ENCODE measurements around the gene BRSK2. TPM values are rescaled to one million over a fixed set of nuclear protein-coding genes. Genes with fewer than 3 reads are reported as not detected.

Gene BRSK2
- polyA plus RNA-seq, 1 of the 3 experiments (the other 2 are of a cell fraction), result 0.64 TPM

DNA sequence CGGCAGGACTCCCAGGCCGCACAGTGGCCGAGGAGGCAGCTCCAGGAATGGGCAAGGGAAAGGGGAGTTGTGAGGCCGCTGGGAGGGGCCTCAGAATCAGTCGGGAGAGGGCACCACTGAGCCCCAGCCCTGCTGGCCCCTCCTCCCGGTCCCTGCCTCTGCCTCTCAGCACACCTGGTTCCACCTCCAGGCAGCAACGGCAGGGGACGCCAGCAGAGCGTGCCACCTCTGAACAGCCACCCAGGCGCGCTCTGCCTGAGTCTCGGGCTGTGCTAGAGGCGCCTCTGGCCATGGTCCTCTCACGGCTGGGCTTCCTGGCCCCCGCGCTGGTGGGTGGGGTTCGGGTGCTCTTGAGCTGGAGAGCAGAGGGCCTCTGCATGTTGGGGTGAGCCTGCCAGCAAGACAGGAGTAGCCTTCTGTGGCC, 63.9 kb downstream of the BRSK2 start:
- no peak overlapping the region for H2AFZ ChIP-seq (ENCODE audit: low read depth)
- 86% methylated on average over 11 of the region's 17 CpGs for WGBS (ENCODE audit: low lambda C conversion rate)
- no peaks in the 10 kb centered on the region for H3F3A ChIP-seq (replicated peaks; ENCODE audit: insufficient read depth)
- no peak for DNase-seq
- H3K27me3 ChIP-seq (ENCODE audit: insufficient read depth), result no peaks in the 10 kb centered on the region
- no peaks in the 10 kb centered on the region for H3K36me3 ChIP-seq (replicated peaks in 1 of 2; ENCODE audit: control insufficient read depth in 1 of 2, insufficient read depth in 2 of 2, low read length in 1 of 2)
- TF ChIP-seq RFX5 (IDR thresholded peaks at IDR 0.05; ENCODE audit: low read length), result no peak
- TF ChIP-seq, protein P1, sequence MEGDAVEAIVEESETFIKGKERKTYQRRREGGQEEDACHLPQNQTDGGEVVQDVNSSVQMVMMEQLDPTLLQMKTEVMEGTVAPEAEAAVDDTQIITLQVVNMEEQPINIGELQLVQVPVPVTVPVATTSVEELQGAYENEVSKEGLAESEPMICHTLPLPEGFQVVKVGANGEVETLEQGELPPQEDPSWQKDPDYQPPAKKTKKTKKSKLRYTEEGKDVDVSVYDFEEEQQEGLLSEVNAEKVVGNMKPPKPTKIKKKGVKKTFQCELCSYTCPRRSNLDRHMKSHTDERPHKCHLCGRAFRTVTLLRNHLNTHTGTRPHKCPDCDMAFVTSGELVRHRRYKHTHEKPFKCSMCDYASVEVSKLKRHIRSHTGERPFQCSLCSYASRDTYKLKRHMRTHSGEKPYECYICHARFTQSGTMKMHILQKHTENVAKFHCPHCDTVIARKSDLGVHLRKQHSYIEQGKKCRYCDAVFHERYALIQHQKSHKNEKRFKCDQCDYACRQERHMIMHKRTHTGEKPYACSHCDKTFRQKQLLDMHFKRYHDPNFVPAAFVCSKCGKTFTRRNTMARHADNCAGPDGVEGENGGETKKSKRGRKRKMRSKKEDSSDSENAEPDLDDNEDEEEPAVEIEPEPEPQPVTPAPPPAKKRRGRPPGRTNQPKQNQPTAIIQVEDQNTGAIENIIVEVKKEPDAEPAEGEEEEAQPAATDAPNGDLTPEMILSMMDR (IDR thresholded peaks at IDR 0.05), result no peak
- TF ChIP-seq NRF1 (IDR thresholded peaks at IDR 0.05; ENCODE audit: low read depth, low read length), result no peak
- TF ChIP-seq, protein P2, sequence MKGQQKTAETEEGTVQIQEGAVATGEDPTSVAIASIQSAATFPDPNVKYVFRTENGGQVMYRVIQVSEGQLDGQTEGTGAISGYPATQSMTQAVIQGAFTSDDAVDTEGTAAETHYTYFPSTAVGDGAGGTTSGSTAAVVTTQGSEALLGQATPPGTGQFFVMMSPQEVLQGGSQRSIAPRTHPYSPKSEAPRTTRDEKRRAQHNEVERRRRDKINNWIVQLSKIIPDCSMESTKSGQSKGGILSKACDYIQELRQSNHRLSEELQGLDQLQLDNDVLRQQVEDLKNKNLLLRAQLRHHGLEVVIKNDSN (IDR thresholded peaks at IDR 0.05; ENCODE audit: borderline replicate concordance, low read depth), result no peak
- no peak for TF ChIP-seq SMC3 (IDR thresholded peaks at IDR 0.05; ENCODE audit: low read depth, low read length)
- no peak for TF ChIP-seq ELF1 (IDR thresholded peaks at IDR 0.05)
- TF ChIP-seq JUND (IDR thresholded peaks at IDR 0.05), result no peak
- TF ChIP-seq, protein P3, sequence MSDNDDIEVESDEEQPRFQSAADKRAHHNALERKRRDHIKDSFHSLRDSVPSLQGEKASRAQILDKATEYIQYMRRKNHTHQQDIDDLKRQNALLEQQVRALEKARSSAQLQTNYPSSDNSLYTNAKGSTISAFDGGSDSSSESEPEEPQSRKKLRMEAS (IDR thresholded peaks at IDR 0.05; ENCODE audit: low read depth), result no peak
- no peak for TF ChIP-seq FOXJ3 (CRISPR knock-in tag; IDR thresholded peaks at IDR 0.05)
- no peak for TF ChIP-seq FOSL2 (IDR thresholded peaks at IDR 0.05; ENCODE audit: borderline replicate concordance, low read depth)
- TF ChIP-seq RCOR1 (IDR thresholded peaks at IDR 0.05; ENCODE audit: low read length), result no peak
- no peak for TF ChIP-seq CHD2 (IDR thresholded peaks at IDR 0.05; ENCODE audit: low read length, partially characterized antibody)
- no peak overlapping the region for H3K27ac ChIP-seq (ENCODE audit: low read depth in 2 of 2, low read length in 1 of 2)
- no peak overlapping the region for H3K4me2 ChIP-seq
- no peaks in the 10 kb centered on the region for H4K20me1 ChIP-seq (ENCODE audit: insufficient read depth)
- no peaks in the 10 kb centered on the region for H3K79me2 ChIP-seq (ENCODE audit: insufficient read depth)
- H3K4me3 ChIP-seq (ENCODE audit: low read depth in 2 of 2, low read length in 1 of 2), result no peak overlapping the region
- no peaks in the 10 kb centered on the region for H3K9me2 ChIP-seq
- POLR2A ChIA-PET, result no interaction called here
- CTCF ChIA-PET, result interaction anchor here (1.4 to 2.7 kb wide), 2 partner anchors 15 to 62 kb away, joined by 5 to 6 read pairs; no protein-coding TSS in a partner anchor
- H3K4me1 ChIP-seq (ENCODE audit: control insufficient read depth in 1 of 2, insufficient read depth in 2 of 2, low read depth in 1 of 2, low read length in 1 of 2), result peaks cover 0 to 9% of the 10 kb centered on the region in 2 experiments; a peak in 1 of 4 replicates
- H3K9me3 ChIP-seq, result no peaks in the 10 kb centered on the region
- H3K9ac ChIP-seq, result no peak overlapping the region

DNA sequence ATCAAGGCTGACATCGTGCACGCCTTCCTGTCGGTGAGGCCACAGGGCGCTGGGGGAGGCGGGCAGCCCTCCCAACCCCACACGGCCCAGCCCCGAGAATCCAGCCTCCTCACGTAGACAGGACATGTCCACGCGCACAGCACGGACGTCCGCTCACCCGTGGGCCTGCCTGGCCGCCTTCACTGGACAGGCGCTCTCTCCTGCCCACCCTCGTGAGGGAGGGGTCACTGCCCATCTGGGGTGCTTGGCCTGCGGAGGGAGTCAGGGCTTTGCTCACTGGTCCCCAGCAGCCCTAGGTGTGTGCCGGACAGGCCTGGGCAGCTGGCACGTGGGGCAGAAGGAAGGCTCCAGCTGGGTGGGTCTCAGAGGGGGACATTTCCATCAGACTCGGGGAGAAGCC, 64.8 kb downstream of the BRSK2 start:
- H3K9me3 ChIP-seq, result no peaks in the 10 kb centered on the region
- POLR2A ChIA-PET, result no interaction called here
- 90% methylated on average over 2 of the region's 21 CpGs for WGBS (ENCODE audit: low lambda C conversion rate)

More for the DNA sequence above, 64.8 kb downstream of the BRSK2 start:
- Histone ChIP-seq H3K36me3 (replicated peaks in 1 of 2; ENCODE audit: control insufficient read depth in 1 of 2, insufficient read depth in 2 of 2, low read length in 1 of 2) (no peaks in the 10 kb centered on the region), H3F3A (replicated peaks; ENCODE audit: insufficient read depth) (no peaks in the 10 kb centered on the region), H3K9me2 (no peaks in the 10 kb centered on the region), H3K4me2 (no peak overlapping the region), H4K20me1 (ENCODE audit: insufficient read depth) (no peaks in the 10 kb centered on the region), H3K9ac (no peak overlapping the region), H3K4me3 (ENCODE audit: low read depth in 2 of 2, low read length in 1 of 2) (no peak overlapping the region), H3K4me1 (ENCODE audit: control insufficient read depth in 1 of 2, insufficient read depth in 2 of 2, low read depth in 1 of 2, low read length in 1 of 2) (peaks cover 0 to 10% of the 10 kb centered on the region in 2 experiments; a peak in 1 of 4 replicates), H3K27ac (ENCODE audit: low read depth in 2 of 2, low read length in 1 of 2) (no peak overlapping the region), H3K27me3 (ENCODE audit: insufficient read depth) (no peaks in the 10 kb centered on the region), H3K79me2 (ENCODE audit: insufficient read depth) (no peaks in the 10 kb centered on the region), H2AFZ (ENCODE audit: low read depth) (no peak overlapping the region)
- no peak for DNase-seq
- TF ChIP-seq TEAD4 (IDR thresholded peaks at IDR 0.05; ENCODE audit: borderline replicate concordance, insufficient read depth) (no peak), FOXM1 (IDR thresholded peaks at IDR 0.05; ENCODE audit: low read depth) (no peak), GATA2 (CRISPR knock-in tag; IDR thresholded peaks at IDR 0.05) (no peak), TAF1 (IDR thresholded peaks at IDR 0.05; ENCODE audit: borderline replicate concordance, low read depth, low read length) (no peak), ELF1 (IDR thresholded peaks at IDR 0.05) (no peak), SIN3A (IDR thresholded peaks at IDR 0.05; ENCODE audit: borderline replicate concordance, low read depth, low read length) (no peak)
- CTCF ChIA-PET, result interaction anchor here (2.1 kb wide), 1 partner anchor 61 kb away, joined by 12 read pairs; no protein-coding TSS in a partner anchor
